PC-3 (cell line): ENCODE data around the gene CCDC187. TPM values are rescaled to one million over a fixed set of nuclear protein-coding genes. Genes with fewer than 3 reads are reported as not detected.

Experiments used
- ATAC-seq: fragments of 200-7000 bp; cut with Tn5 transposase; 2 replicates; pipeline ENCODE4 v1.9.1; 2020; ENCODE audit warnings: mild to moderate bottlenecking, moderate library complexity
- BruUV-seq: library from RNA; stranded (reverse); fragments of 400-500 nt; replicated peaks from 2 replicates; lab custom pipeline; 2021; lab: Mats Ljungman, UMichigan
- CTCF ChIA-PET: fragments of 300-600 bp; sonication (Branson Sonifier 250); formaldehyde crosslinking; loops from one replicate; lab custom pipeline; 2022; ENCODE audit warnings: antibody characterized with exemption; lab: Charles Lee
- POLR2A ChIA-PET: fragments of 300-600 bp; sonication (Branson Sonifier 250); formaldehyde crosslinking; loops from one replicate; lab custom pipeline; 2022; ENCODE audit warnings: antibody characterized with exemption; ENCODE audit not compliant: unreplicated experiment; lab: Charles Lee
- DNase-seq: peaks from one replicate; pipeline ENCODE4 v3.0.0-alpha.2; 2015
- H2AFZ ChIP-seq: fragments of 300-600 bp; sonication (generic); 2 replicates; pipeline ENCODE4 v1.6.0; 2016; ENCODE audit warnings: antibody characterized with exemption, low read length
- H3F3A ChIP-seq: fragments of 300-600 bp; sonication (generic); one replicate; pipeline ENCODE4 v1.6.0; 2017; ENCODE audit warnings: antibody characterized with exemption, low read length, control low read depth, mild to moderate bottlenecking; ENCODE audit not compliant: unreplicated experiment
- H3K27ac ChIP-seq: fragments of 300-600 bp; sonication (generic); 2 replicates; pipeline ENCODE4 v1.5.1; 2016; ENCODE audit warnings: mild to moderate bottlenecking, low read length
- H3K27me3 ChIP-seq: fragments of 300-600 bp; sonication (generic); 2 replicates; pipeline ENCODE4 v1.6.1; 2016; ENCODE audit warnings: low read length, mixed read lengths
- H3K36me3 ChIP-seq: fragments of 300-600 bp; sonication (generic); 2 replicates; pipeline ENCODE4 v1.6.1; 2016; ENCODE audit warnings: low read depth, mixed run types, low read length, mixed read lengths
- H3K4me1 ChIP-seq: fragments of 300-600 bp; sonication (generic); 2 replicates; pipeline ENCODE4 v1.5.1; 2016; ENCODE audit warnings: low read length; ENCODE audit not compliant: insufficient read depth
- H3K4me2 ChIP-seq: fragments of 300-600 bp; sonication (generic); 2 replicates; pipeline ENCODE4 v1.6.0; 2016; ENCODE audit warnings: low read length
- H3K4me3 ChIP-seq: fragments of 300-600 bp; sonication (generic); 2 replicates; pipeline ENCODE4 v1.5.1; 2016; ENCODE audit warnings: mild to moderate bottlenecking, low read length, mixed read lengths
- H3K79me2 ChIP-seq: fragments of 300-600 bp; sonication (generic); 2 replicates; pipeline ENCODE4 v1.6.1; 2017; ENCODE audit warnings: low read length, mixed read lengths
- H3K9ac ChIP-seq: fragments of 300-600 bp; sonication (generic); 2 replicates; pipeline ENCODE4 v1.6.0; 2016; ENCODE audit warnings: mild to moderate bottlenecking, low read length
- H3K9me2 ChIP-seq: fragments of 300-600 bp; sonication (generic); replicated peaks from 2 replicates; pipeline ENCODE4 v1.6.1; 2016; ENCODE audit warnings: mixed run types, low read length, mixed read lengths
- H3K9me3 ChIP-seq: fragments of 300-600 bp; sonication (generic); 2 replicates; pipeline ENCODE4 v1.6.1; 2016; ENCODE audit warnings: low read length, mixed read lengths
- H4K20me1 ChIP-seq: fragments of 300-600 bp; sonication (generic); 2 replicates; pipeline ENCODE4 v1.6.1; 2016; ENCODE audit warnings: low read length, mixed read lengths
- EZH2 ChIP-seq: fragments of 300-600 bp; sonication (generic); IDR thresholded peaks from one replicate; pipeline ENCODE4 v1.6.1; 2017; ENCODE audit warnings: antibody characterized with exemption, mild to moderate bottlenecking, low read length; ENCODE audit not compliant: unreplicated experiment
- EZH2phosphoT487 ChIP-seq: fragments of 300-600 bp; sonication (generic); IDR thresholded peaks from 2 replicates; pipeline ENCODE4 v1.6.1; 2018; ENCODE audit warnings: mild to moderate bottlenecking, antibody characterized with exemption, low read length, borderline replicate concordance
- intact Hi-C: fragments of 100-400 bp; cut with micrococcal nuclease; formaldehyde crosslinking; loops from 2 replicates; pipeline ENCODE4 v1.9.0; 2023
- total RNA-seq: library from RNA; depleted of rRNA; stranded (reverse); fragments of >200 nt; gene quantifications from 2 replicates; pipeline ENCODE4 v1.2.3, GENCODE V29; 2014
- TF ChIP-seq, protein P1 (sequence below): fragments of 300-600 bp; sonication (generic); conservative IDR thresholded peaks from 2 replicates; pipeline ENCODE4 v1.5.1; 2017; ENCODE audit warnings: antibody characterized with exemption, low read depth, mild to moderate bottlenecking, low read length

CCDC187 gene
- total RNA-seq, 1 experiment from 2014 or later: 0.04 TPM

DNA sequence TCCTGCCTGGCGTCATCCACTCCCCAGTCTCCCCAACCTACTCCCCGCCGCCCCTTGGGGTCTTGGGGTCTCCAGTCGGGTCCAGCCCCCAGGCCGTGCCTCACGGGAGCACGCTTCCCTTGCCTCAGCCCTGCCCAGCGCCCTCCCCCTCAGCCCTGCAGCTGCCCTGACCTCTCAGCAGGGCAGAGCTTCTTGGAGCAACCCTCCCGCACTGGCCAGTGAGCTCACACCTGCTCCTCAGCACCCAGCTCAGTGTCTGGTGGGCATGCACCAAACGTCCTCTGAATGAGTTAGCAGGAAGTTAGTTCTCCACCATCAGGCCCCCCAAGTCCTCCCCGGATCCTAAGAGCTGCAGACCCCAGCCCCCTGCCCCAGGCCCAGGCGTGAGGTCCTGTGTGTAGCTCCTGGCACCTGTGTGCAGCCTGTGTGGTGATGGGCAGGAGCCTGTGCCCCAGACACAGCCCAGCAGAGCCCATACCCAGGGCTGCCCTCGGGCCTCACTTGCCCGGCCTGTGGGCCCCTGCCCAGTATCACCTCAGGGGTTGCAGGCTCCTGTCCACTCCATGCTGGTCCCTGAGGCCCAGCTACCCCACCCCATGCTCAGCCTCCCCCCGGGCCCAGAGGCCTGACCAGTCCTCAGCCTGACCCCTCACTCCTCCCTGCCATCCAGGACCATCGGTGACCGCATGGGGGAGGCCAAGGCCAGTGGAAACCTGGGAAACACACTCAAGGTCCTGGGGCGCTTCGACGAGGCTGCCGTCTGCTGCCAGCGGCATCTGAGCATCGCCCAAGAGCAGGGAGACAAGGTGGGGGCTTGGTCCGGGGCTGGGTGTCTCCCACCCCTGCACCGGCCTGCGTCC lies 31.6 kb upstream of the CCDC187 start:
- Histone ChIP-seq H3K4me1 (no peaks in the 10 kb centered on the region), H3K9me2 (no peaks in the 10 kb centered on the region), H2AFZ (no peak overlapping the region), H3K4me2 (no peak overlapping the region), H4K20me1 (no peaks in the 10 kb centered on the region), H3K27ac (no peak overlapping the region), H3F3A (no peaks in the 10 kb centered on the region), H3K27me3 (no peaks in the 10 kb centered on the region), H3K9ac (no peak overlapping the region), H3K79me2 (peaks cover 3% of the 10 kb centered on the region; the same call in 1 of the 2 replicates), H3K36me3 (no peaks in the 10 kb centered on the region), H3K4me3 (no peak overlapping the region), H3K9me3 (no peaks in the 10 kb centered on the region)
- ATAC-seq (no peak), DNase-seq (no peak)
- CTCF ChIA-PET: no interaction called here
- no TSS peak for BruUV-seq
- POLR2A ChIA-PET: no interaction called here
- intact Hi-C loops: no loop called here
- TF ChIP-seq EZH2 (no peak), EZH2phosphoT487 (no peak)
- TF ChIP-seq, protein P1, sequence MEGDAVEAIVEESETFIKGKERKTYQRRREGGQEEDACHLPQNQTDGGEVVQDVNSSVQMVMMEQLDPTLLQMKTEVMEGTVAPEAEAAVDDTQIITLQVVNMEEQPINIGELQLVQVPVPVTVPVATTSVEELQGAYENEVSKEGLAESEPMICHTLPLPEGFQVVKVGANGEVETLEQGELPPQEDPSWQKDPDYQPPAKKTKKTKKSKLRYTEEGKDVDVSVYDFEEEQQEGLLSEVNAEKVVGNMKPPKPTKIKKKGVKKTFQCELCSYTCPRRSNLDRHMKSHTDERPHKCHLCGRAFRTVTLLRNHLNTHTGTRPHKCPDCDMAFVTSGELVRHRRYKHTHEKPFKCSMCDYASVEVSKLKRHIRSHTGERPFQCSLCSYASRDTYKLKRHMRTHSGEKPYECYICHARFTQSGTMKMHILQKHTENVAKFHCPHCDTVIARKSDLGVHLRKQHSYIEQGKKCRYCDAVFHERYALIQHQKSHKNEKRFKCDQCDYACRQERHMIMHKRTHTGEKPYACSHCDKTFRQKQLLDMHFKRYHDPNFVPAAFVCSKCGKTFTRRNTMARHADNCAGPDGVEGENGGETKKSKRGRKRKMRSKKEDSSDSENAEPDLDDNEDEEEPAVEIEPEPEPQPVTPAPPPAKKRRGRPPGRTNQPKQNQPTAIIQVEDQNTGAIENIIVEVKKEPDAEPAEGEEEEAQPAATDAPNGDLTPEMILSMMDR: no peak

DNA sequence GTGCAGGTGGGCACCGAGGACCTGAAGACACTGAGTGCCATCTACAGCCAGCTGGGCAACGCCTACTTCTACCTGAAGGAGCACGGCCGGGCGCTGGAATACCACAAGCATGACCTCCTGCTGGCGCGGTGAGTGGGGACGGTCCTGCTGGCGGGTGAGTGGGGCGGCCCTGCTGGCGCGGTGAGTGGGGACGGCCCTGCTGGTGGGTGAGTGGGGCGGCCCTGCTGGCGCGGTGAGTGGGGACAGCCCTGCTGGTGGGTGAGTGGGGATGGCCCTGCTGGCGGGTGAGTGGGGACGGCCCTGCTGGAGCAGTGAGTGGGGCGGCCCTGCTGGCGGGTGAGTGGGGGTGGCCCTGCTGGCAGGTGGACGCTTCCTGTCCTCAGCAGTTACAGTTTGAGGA lies 30.6 kb upstream of the CCDC187 start:
- TF ChIP-seq, protein P1: no peak
- TF ChIP-seq EZH2: no peak
- TF ChIP-seq EZH2phosphoT487: no peak
- no peaks in the 10 kb centered on the region for H3K27me3 ChIP-seq
- ATAC-seq: no peak
- no peak overlapping the region for H3K4me3 ChIP-seq
- no peaks in the 10 kb centered on the region for H3K36me3 ChIP-seq
- no peak for DNase-seq
- no peaks in the 10 kb centered on the region for H3K9me3 ChIP-seq
- H3K27ac ChIP-seq: no peak overlapping the region
- H3F3A ChIP-seq: no peaks in the 10 kb centered on the region
- no peaks in the 10 kb centered on the region for H3K9me2 ChIP-seq
- H3K4me2 ChIP-seq: no peak overlapping the region
- ChIA-PET POLR2A (no interaction called here), CTCF (no interaction called here)
- BruUV-seq: no TSS peak
- no peak overlapping the region for H2AFZ ChIP-seq
- intact Hi-C loops: no loop called here
- H3K4me1 ChIP-seq: no peaks in the 10 kb centered on the region
- H4K20me1 ChIP-seq: 0 out of 2 replicates have a peak, but pooled peaks cover 4% of the 10 kb centered on the region
- H3K9ac ChIP-seq: no peak overlapping the region
- peaks cover 13% of the 10 kb centered on the region for H3K79me2 ChIP-seq

DNA sequence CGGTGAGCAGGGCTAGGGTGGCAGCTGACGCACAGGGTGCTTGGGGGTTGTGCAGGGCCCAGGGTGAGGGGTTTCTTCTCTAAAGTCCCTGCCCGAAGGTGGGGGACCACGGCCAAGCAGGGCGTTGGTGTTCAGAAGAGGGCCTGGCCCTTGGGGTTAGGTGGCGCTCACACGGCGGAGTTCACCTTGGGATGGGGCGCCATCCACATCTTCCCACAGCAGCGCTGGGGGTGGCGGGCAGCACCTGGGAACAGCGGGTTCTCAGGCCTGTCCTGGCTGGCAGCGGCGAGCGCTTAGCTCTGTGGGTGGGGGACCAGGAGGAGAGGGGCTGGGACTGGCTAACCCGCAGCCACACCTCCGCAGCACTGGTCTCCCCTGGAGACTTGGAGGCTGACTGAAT lies 29.6 kb upstream of the CCDC187 start:
- POLR2A ChIA-PET: interaction anchor here (0.6 kb wide), 1 partner anchor 11 kb away, joined by 4 read pairs; no protein-coding TSS in a partner anchor
- intact Hi-C loops: no loop called here
- no peak overlapping the region for H3K27ac ChIP-seq

More for the DNA sequence above, 29.6 kb upstream of the CCDC187 start:
- H3K4me1 ChIP-seq: peaks cover 7% of the 10 kb centered on the region
- H3K4me2 ChIP-seq: no peak overlapping the region
- H3K36me3 ChIP-seq: no peaks in the 10 kb centered on the region
- no peak overlapping the region for H3K9ac ChIP-seq
- H3K27me3 ChIP-seq: no peaks in the 10 kb centered on the region
- H3K9me2 ChIP-seq: no peaks in the 10 kb centered on the region
- H3F3A ChIP-seq: no peaks in the 10 kb centered on the region
- peaks cover 4% of the 10 kb centered on the region; the same call in 1 of the 2 replicates for H4K20me1 ChIP-seq
- no TSS peak for BruUV-seq
- CTCF ChIA-PET: no interaction called here
- TF ChIP-seq EZH2 (no peak), EZH2phosphoT487 (no peak)
- TF ChIP-seq, protein P1: no peak
- no peak overlapping the region for H2AFZ ChIP-seq
- no peak for DNase-seq
- ATAC-seq: no peak
- H3K79me2 ChIP-seq: peaks cover 24% of the 10 kb centered on the region
- no peak overlapping the region for H3K4me3 ChIP-seq
- H3K9me3 ChIP-seq: no peaks in the 10 kb centered on the region
